Keratinocyte (primary cell): Measurements from ENCODE around the gene MAP3K10. TPM values are rescaled to one million over a fixed set of nuclear protein-coding genes. Genes with fewer than 3 reads are reported as not detected.

Experiments
- DNase-seq: peaks from one replicate; pipeline ENCODE4 v3.0.0-alpha.2; 2011; ENCODE audit warnings: low read depth, missing footprints, low spot score
- FAIRE-seq: peaks from 2 replicates; lab custom pipeline; 2011; peaks lifted over from hg19 to GRCh38; lab: Jason Lieb, UNC
- H2AFZ ChIP-seq: 2 replicates; pipeline ENCODE4 v1.6.0; 2012; ENCODE audit warnings: low read length, control low read depth, inconsistent platforms; ENCODE audit not compliant: control insufficient read depth
- H3K27ac ChIP-seq: 2 replicates; pipeline ENCODE4 v1.5.1; 2011; ENCODE audit warnings: low read length; ENCODE audit not compliant: control insufficient read depth, insufficient read depth
- H3K27me3 ChIP-seq: 3 replicates; pipeline ENCODE4 v1.6.0; 2011; ENCODE audit warnings: low read length; ENCODE audit not compliant: control insufficient read depth, insufficient read depth; ENCODE audit errors: extremely low read depth
- H3K36me3 ChIP-seq, 2 experiments: 2 replicates in 1 of 2; 3 replicates in 1 of 2; pipeline ENCODE4 v1.5.1; 2011; ENCODE audit warnings: low read length in 2 of 2, mild to moderate bottlenecking in 1 of 2; ENCODE audit not compliant: control insufficient read depth in 2 of 2, insufficient read depth in 2 of 2; ENCODE audit errors: extremely low read depth in 1 of 2
- H3K4me1 ChIP-seq: 3 replicates; pipeline ENCODE4 v1.5.1; 2011; ENCODE audit warnings: low read length; ENCODE audit not compliant: control insufficient read depth, insufficient read depth; ENCODE audit errors: extremely low read depth
- H3K4me2 ChIP-seq: 3 replicates; pipeline ENCODE4 v1.6.0; 2011; ENCODE audit warnings: low read depth, low read length; ENCODE audit not compliant: control insufficient read depth, insufficient read depth; ENCODE audit errors: extremely low read depth
- H3K4me3 ChIP-seq, 3 experiments: fragments of 200-600 bp in 1 of 3; sonication (generic) in 1 of 3; 2 replicates in 2 of 3; 3 replicates in 1 of 3; pipeline ENCODE4 v1.5.1; 2011 to 2016; ENCODE audit warnings: low read length in 3 of 3, mild to moderate bottlenecking in 3 of 3, control low read depth in 2 of 3, inconsistent platforms in 1 of 3, low read depth in 1 of 3, mixed read lengths in 1 of 3, mixed run types in 1 of 3, moderate library complexity in 1 of 3; ENCODE audit not compliant: control insufficient read depth in 2 of 3, insufficient read depth in 2 of 3; ENCODE audit errors: extremely low read depth in 1 of 3
- H3K79me2 ChIP-seq: 2 replicates; pipeline ENCODE4 v1.6.0; 2012; ENCODE audit warnings: low read length; ENCODE audit not compliant: control insufficient read depth, insufficient read depth
- H3K9ac ChIP-seq: 3 replicates; pipeline ENCODE4 v1.6.0; 2011; ENCODE audit warnings: low read length; ENCODE audit not compliant: control insufficient read depth, insufficient read depth; ENCODE audit errors: extremely low read depth
- H3K9me1 ChIP-seq: 3 replicates; pipeline ENCODE4 v1.6.0; 2011; ENCODE audit warnings: low read length; ENCODE audit not compliant: control insufficient read depth, insufficient read depth; ENCODE audit errors: extremely low read depth
- H3K9me3 ChIP-seq: 2 replicates; pipeline ENCODE4 v1.5.1; 2012; ENCODE audit warnings: low read depth, low read length; ENCODE audit not compliant: control insufficient read depth
- H4K20me1 ChIP-seq: 3 replicates; pipeline ENCODE4 v1.6.0; 2011; ENCODE audit warnings: low read length; ENCODE audit not compliant: control insufficient read depth, insufficient read depth; ENCODE audit errors: extremely low read depth
- EZH2 ChIP-seq: IDR thresholded peaks from one replicate; pipeline ENCODE4 v1.6.1; 2012; ENCODE audit warnings: inconsistent platforms, mild to moderate bottlenecking, low read length, moderate library complexity
- dilution Hi-C: fragments of 300-500 bp; cut with MboI; formaldehyde crosslinking; loops from one replicate; pipeline ENCODE4 v1.7.0; 2020; ENCODE audit warnings: low sequenced_read_pairs; ENCODE audit not compliant: extremely low pct_ligation_motif_present
- polyA plus RNA-seq, 5 experiments: library from polyadenylated mRNA; depleted of rRNA in 3 of 5; stranded (reverse) in 3 of 5; stranded (forward) in 1 of 5; unstranded in 1 of 5; fragments of >200 nt; gene quantifications; 1 replicate in 1 of 5; 2 replicates in 3 of 5; 3 replicates in 1 of 5; pipeline versions ENCODE4 v1.2.1 to v1.2.3, GENCODE V29; 2011 to 2012; ENCODE audit warnings: missing spikeins in 2 of 5, low read depth in 1 of 5, low replicate concordance in 1 of 5
- TF ChIP-seq, protein P1 (sequence below), 3 experiments: IDR thresholded peaks in 1 of 3; conservative IDR thresholded peaks in 1 of 3; optimal IDR thresholded peaks in 1 of 3; 2 replicates in 2 of 3; 3 replicates in 1 of 3; pipeline versions ENCODE3 to v1.5.1; 2011; ENCODE audit warnings: low read length in 3 of 3, mild to moderate bottlenecking in 3 of 3, moderate library complexity in 2 of 3, control low read depth in 1 of 3, inconsistent platforms in 1 of 3; ENCODE audit not compliant: insufficient read depth in 2 of 3; ENCODE audit errors: extremely low read depth in 1 of 3

Gene MAP3K10
- polyA plus RNA-seq, 1 donor (not counting 4 experiments of a cell fraction or from before 2014, with no cell fraction given): 2.9 TPM

- H3K79me2 ChIP-seq: no peaks in the 10 kb centered on the region
- H3K4me2 ChIP-seq: peak overlapping the region; percentile 76
- peaks cover 29% of the 10 kb centered on the region for H3K27me3 ChIP-seq
- H3K9me1 ChIP-seq: no peaks in the 10 kb centered on the region
- TF ChIP-seq EZH2: no peak
- TF ChIP-seq, protein P1, sequence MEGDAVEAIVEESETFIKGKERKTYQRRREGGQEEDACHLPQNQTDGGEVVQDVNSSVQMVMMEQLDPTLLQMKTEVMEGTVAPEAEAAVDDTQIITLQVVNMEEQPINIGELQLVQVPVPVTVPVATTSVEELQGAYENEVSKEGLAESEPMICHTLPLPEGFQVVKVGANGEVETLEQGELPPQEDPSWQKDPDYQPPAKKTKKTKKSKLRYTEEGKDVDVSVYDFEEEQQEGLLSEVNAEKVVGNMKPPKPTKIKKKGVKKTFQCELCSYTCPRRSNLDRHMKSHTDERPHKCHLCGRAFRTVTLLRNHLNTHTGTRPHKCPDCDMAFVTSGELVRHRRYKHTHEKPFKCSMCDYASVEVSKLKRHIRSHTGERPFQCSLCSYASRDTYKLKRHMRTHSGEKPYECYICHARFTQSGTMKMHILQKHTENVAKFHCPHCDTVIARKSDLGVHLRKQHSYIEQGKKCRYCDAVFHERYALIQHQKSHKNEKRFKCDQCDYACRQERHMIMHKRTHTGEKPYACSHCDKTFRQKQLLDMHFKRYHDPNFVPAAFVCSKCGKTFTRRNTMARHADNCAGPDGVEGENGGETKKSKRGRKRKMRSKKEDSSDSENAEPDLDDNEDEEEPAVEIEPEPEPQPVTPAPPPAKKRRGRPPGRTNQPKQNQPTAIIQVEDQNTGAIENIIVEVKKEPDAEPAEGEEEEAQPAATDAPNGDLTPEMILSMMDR (optimal IDR thresholded peaks at IDR 0.05 in 1 of 3, IDR thresholded peaks at IDR 0.05 in 1 of 3, conservative IDR thresholded peaks at IDR 0.05 in 1 of 3; ENCODE audit: extremely low read depth in 1 of 3, insufficient read depth in 2 of 3, low read length in 3 of 3): no peak
- DNase-seq: no peak
- H3K4me3 ChIP-seq: peak overlapping the region in 2 of 3 experiments; percentile 21 to 34
- H2AFZ ChIP-seq: no peak overlapping the region
- H3K9ac ChIP-seq: no peak overlapping the region
- dilution Hi-C loops: no loop called here
- H3K4me1 ChIP-seq: peaks cover 15% of the 10 kb centered on the region
- H3K27ac ChIP-seq: no peak overlapping the region
- no peaks in the 10 kb centered on the region for H3K9me3 ChIP-seq
- peaks cover 0 to 1% of the 10 kb centered on the region in 2 experiments for H3K36me3 ChIP-seq
- H4K20me1 ChIP-seq: no peaks in the 10 kb centered on the region
- FAIRE-seq: no peak
Measured at GRCh38 chr19:40216777-40217026, 25.5 kb downstream of the MAP3K10 start.

DNA sequence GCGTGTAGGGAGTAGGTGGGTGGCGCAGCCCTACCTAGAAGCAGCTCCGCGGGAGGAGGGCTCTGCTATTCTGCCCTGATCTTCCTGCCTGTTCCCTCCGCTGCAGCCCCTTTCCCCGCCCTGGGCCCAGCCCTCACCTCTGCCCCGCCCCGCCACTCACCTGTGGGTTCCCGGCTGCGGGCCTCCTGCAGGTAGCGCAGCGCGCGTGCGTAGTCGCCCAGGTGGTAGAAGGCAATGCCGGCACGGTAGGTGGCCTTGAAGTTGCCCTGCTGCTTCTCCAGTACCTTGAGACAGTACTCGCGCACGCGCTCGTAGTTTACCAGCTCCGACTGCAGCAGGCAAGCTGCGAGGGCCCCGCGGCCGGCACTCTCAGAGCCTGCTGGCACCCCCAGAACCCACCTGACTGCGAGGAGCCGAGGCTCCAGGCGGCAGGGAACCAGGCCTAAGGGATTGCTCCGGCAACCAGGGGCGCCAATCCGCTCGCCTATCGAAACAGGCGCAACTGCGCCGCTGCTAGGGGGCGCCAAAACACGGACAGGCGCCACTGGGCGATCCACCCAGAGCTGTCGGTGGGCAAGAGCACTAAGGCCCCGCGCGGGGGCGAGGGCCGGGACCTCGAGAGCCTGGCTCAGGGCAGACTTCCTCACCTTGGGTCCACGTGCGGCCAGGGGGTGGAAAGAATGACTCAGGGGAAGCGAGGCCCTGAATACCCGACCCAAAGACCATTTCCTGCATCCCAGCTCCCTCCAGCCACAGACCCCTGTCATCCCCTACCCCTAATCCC, 26.0 kb downstream of the MAP3K10 start:
- H3K9me1 ChIP-seq: no peaks in the 10 kb centered on the region
- H3K4me1 ChIP-seq: peaks cover 15% of the 10 kb centered on the region
- FAIRE-seq (no peak), DNase-seq (no peak)
- H2AFZ ChIP-seq: peak overlapping the region; percentile 62
- peaks cover 29% of the 10 kb centered on the region for H3K27me3 ChIP-seq
- peak overlapping the region; percentile 76 for H3K4me2 ChIP-seq
- TF ChIP-seq, protein P1 (optimal IDR thresholded peaks at IDR 0.05 in 1 of 3, IDR thresholded peaks at IDR 0.05 in 1 of 3, conservative IDR thresholded peaks at IDR 0.05 in 1 of 3; ENCODE audit: extremely low read depth in 1 of 3, insufficient read depth in 2 of 3, low read length in 3 of 3): peak; percentile 34 to 77 (median 75)
- TF ChIP-seq EZH2: no peak
- peaks cover 0 to 1% of the 10 kb centered on the region in 2 experiments for H3K36me3 ChIP-seq
- no peak overlapping the region for H3K9ac ChIP-seq
- H3K27ac ChIP-seq: no peak overlapping the region
- dilution Hi-C loops: no loop called here
- H3K9me3 ChIP-seq: no peaks in the 10 kb centered on the region
- H4K20me1 ChIP-seq: no peaks in the 10 kb centered on the region
- H3K79me2 ChIP-seq: no peaks in the 10 kb centered on the region
- H3K4me3 ChIP-seq: peak overlapping the region; percentile 21 to 40 (median 34)
